GM19455 (cell line): ENCODE results near the gene GALNT9.
"Not testable (repeated sequence)": the region's sequence is repeated elsewhere in the genome, so short reads cannot be mapped to it uniquely, and the experiment has no call there.

ENCODE experiments used
- ATAC-seq: cut with Tn5 transposase; IDR thresholded peaks from one replicate; pipeline ENCODE4 v1.9.1; 2021; ENCODE audit not compliant: unreplicated experiment

Gene GALNT9

GRCh38 chr12:132149526-132149925 is 179.9 kb downstream of the GALNT9 start:
- ATAC-seq = not testable (repeated sequence)

GRCh38 chr12:132148368-132149045 is 180.9 kb downstream of the GALNT9 start:
- no peak for ATAC-seq

GRCh38 chr12:132147423-132148367 is 181.7 kb downstream of the GALNT9 start:
- ATAC-seq = no peak

GRCh38 chr12:132146772-132147422 is 182.5 kb downstream of the GALNT9 start:
- ATAC-seq = no peak
